HT1080 (cell line): ENCODE data around the gene MYRIP. TPM values are rescaled to one million over a fixed set of nuclear protein-coding genes. Genes with fewer than 3 reads are reported as not detected.
"Not testable (repeated sequence)": the region's sequence is repeated elsewhere in the genome, so short reads cannot be mapped to it uniquely, and the experiment has no call there.

Experiments used
- DNase-seq: peaks from one replicate; pipeline ENCODE4 v3.0.0-alpha.2; 2015; ENCODE audit warnings: low read depth
- total RNA-seq: library from RNA; depleted of rRNA; stranded (reverse); fragments of >200 nt; shearing (Covaris generic); gene quantifications from 2 replicates; pipeline ENCODE4 v1.2.3, GENCODE V29; 2014

The MYRIP gene
- total RNA-seq, 1 experiment from 2014 or later, result 0.48 TPM

- DNase-seq, result no peak
Observed at GRCh38 chr3:40078590-40078989, 269.2 kb downstream of the MYRIP start.

- no peak for DNase-seq
Observed at GRCh38 chr3:40079203-40079846, 269.9 kb downstream of the MYRIP start.

GRCh38 chr3:40079847-40080240 is 270.4 kb downstream of the MYRIP start:
- DNase-seq, result no peak

GRCh38 chr3:40083066-40083465 is 273.7 kb downstream of the MYRIP start:
- no peak for DNase-seq

GRCh38 chr3:40084424-40084823 is 275.0 kb downstream of the MYRIP start:
- DNase-seq, result not testable (repeated sequence)

- peak; percentile 30 for DNase-seq
Observed at GRCh38 chr3:40086890-40087883, 277.8 kb downstream of the MYRIP start.

GRCh38 chr3:40088527-40089170 is 279.2 kb downstream of the MYRIP start:
- peak; percentile 12 for DNase-seq

- DNase-seq, result peak; percentile 54
Observed at GRCh38 chr3:40096661-40097111, 287.3 kb downstream of the MYRIP start.

GRCh38 chr3:40097131-40098117 is 288.0 kb downstream of the MYRIP start:
- peak; percentile 63 for DNase-seq

GRCh38 chr3:40098261-40098759 is 288.9 kb downstream of the MYRIP start:
- no peak for DNase-seq

- DNase-seq, result no peak
Observed at GRCh38 chr3:40099871-40100270, 290.5 kb downstream of the MYRIP start.

- DNase-seq, result no peak
Observed at GRCh38 chr3:40102182-40102581, 292.8 kb downstream of the MYRIP start.

GRCh38 chr3:40103829-40104228 is 294.4 kb downstream of the MYRIP start:
- no peak for DNase-seq

GRCh38 chr3:40104441-40104840 is 295.0 kb downstream of the MYRIP start:
- DNase-seq, result no peak

GRCh38 chr3:40108643-40109042 is 299.2 kb downstream of the MYRIP start:
- no peak for DNase-seq

GRCh38 chr3:40109641-40110490 is 300.5 kb downstream of the MYRIP start:
- DNase-seq, result peak; percentile 15

- DNase-seq, result peak; percentile 66
Observed at GRCh38 chr3:40116478-40117177, 307.2 kb downstream of the MYRIP start.

GRCh38 chr3:40118091-40118490 is 308.7 kb downstream of the MYRIP start:
- DNase-seq, result no peak
